NCI-H1417 treated with DMSO at 0.1 percent for 48 hours (cell line): Measurements from ENCODE around the gene LIG1.
"Not testable (repeated sequence)": the region's sequence is repeated elsewhere in the genome, so short reads cannot be mapped to it uniquely, and the experiment has no call there.

Source experiments
- DNase-seq: peaks from one replicate; lab custom pipeline; 2025; lab: John Stamatoyannopoulos, UW

LIG1 gene

GRCh38 chr19:48121066-48121465, 49.1 kb downstream of the LIG1 start:
- no peak for DNase-seq

GRCh38 chr19:48120505-48120904, 49.6 kb downstream of the LIG1 start:
- DNase-seq = no peak

- DNase-seq = no peak
These were observed 52.0 kb downstream of the LIG1 start for GRCh38 chr19:48118131-48118517.

GRCh38 chr19:48117515-48118130, 52.5 kb downstream of the LIG1 start:
- no peak for DNase-seq

- no peak for DNase-seq
These were observed 56.8 kb downstream of the LIG1 start for GRCh38 chr19:48113190-48113917.

- no peak for DNase-seq
These were observed 58.9 kb downstream of the LIG1 start for GRCh38 chr19:48111280-48111679.

GRCh38 chr19:48110350-48110966, 59.7 kb downstream of the LIG1 start, which contains the start of gene PLA2G4C:
TSS of gene PLA2G4C (minus strand) at chr19:48110817. CDS start at chr19:48106529, 4,288 bp downstream.
- peak; percentile 45 for DNase-seq

GRCh38 chr19:48108997-48109782, 61.0 kb downstream of the LIG1 start:
- no peak for DNase-seq

- DNase-seq = no peak
These were observed 66.2 kb downstream of the LIG1 start for GRCh38 chr19:48103922-48104321.

- DNase-seq = no peak
These were observed 67.0 kb downstream of the LIG1 start for GRCh38 chr19:48102870-48103751.

- DNase-seq = no peak
These were observed 74.5 kb downstream of the LIG1 start for GRCh38 chr19:48095612-48096175.

- no peak for DNase-seq
These were observed 75.3 kb downstream of the LIG1 start for GRCh38 chr19:48094855-48095203.

- DNase-seq = no peak
These were observed 75.9 kb downstream of the LIG1 start for GRCh38 chr19:48094129-48094854.

GRCh38 chr19:48091111-48091718, 78.9 kb downstream of the LIG1 start:
- not testable (repeated sequence) for DNase-seq

GRCh38 chr19:48090281-48090802, 79.8 kb downstream of the LIG1 start:
- no peak for DNase-seq

- not testable (repeated sequence) for DNase-seq
These were observed 81.2 kb downstream of the LIG1 start for GRCh38 chr19:48088991-48089390.

- DNase-seq = no peak
These were observed 84.0 kb downstream of the LIG1 start for GRCh38 chr19:48085904-48086864.

- no peak for DNase-seq
These were observed 85.1 kb downstream of the LIG1 start for GRCh38 chr19:48085076-48085475.

GRCh38 chr19:48081106-48081505, 89.0 kb downstream of the LIG1 start:
- no peak for DNase-seq
